ENCODE results near the gene DIAPH1.

The DIAPH1 gene

GRCh38 chr5:141510850-141511601 lies 107.8 kb downstream of the DIAPH1 start:
- H3K27ac ChIP-seq = no peak overlapping the region
- TF ChIP-seq ZFX (IDR thresholded peaks at IDR 0.05) (no peak), CTCF (conservative IDR thresholded peaks at IDR 0.05) (no peak)

GRCh38 chr5:141510160-141510559 lies 108.6 kb downstream of the DIAPH1 start:
- H3K27ac ChIP-seq = no peak overlapping the region
- TF ChIP-seq CTCF (conservative IDR thresholded peaks at IDR 0.05) (no peak), ZFX (IDR thresholded peaks at IDR 0.05) (no peak)

- H3K27ac ChIP-seq = no peak overlapping the region
- TF ChIP-seq CTCF (conservative IDR thresholded peaks at IDR 0.05) = no peak
- no peak for TF ChIP-seq ZFX (IDR thresholded peaks at IDR 0.05)
These were observed 109.8 kb downstream of the DIAPH1 start for GRCh38 chr5:141508798-141509611.

- TF ChIP-seq CTCF (conservative IDR thresholded peaks at IDR 0.05) = no peak
- TF ChIP-seq ZFX (IDR thresholded peaks at IDR 0.05) = no peak
- no peak overlapping the region for H3K27ac ChIP-seq
These were observed 110.4 kb downstream of the DIAPH1 start for GRCh38 chr5:141508440-141508797.

- TF ChIP-seq ZFX (IDR thresholded peaks at IDR 0.05) = no peak
- no peak for TF ChIP-seq CTCF (conservative IDR thresholded peaks at IDR 0.05)
- H3K27ac ChIP-seq = no peak overlapping the region
These were observed 111.3 kb downstream of the DIAPH1 start for GRCh38 chr5:141507387-141508091.

- no peak overlapping the region for H3K27ac ChIP-seq
- TF ChIP-seq CTCF (conservative IDR thresholded peaks at IDR 0.05) (no peak), ZFX (IDR thresholded peaks at IDR 0.05) (no peak)
These were observed 112.2 kb downstream of the DIAPH1 start for GRCh38 chr5:141506381-141507155.

Data from C4-2B (cell line).